Chondrocyte (in vitro differentiated cells): Measurements from ENCODE around the gene RPTOR. TPM values are rescaled to one million over a fixed set of nuclear protein-coding genes. Genes with fewer than 3 reads are reported as not detected.

Experiments used
- DNase-seq: peaks from one replicate; pipeline ENCODE4 v3.0.0; 2021; ENCODE audit warnings: mixed read lengths, low spot score
- H3K27ac Mint-ChIP-seq: one replicate; pipeline ENCODE4 v1.8.0; 2021; ENCODE audit warnings: mild to moderate bottlenecking, moderate library complexity, mixed read lengths; ENCODE audit not compliant: unreplicated experiment
- H3K27me3 Mint-ChIP-seq: 2 replicates; pipeline ENCODE4 v1.8.0; 2021; ENCODE audit warnings: low read depth, mixed read lengths
- H3K36me3 Mint-ChIP-seq: 2 replicates; pipeline ENCODE4 v1.8.0; 2021; ENCODE audit warnings: low read depth, mixed read lengths
- H3K4me1 Mint-ChIP-seq: 2 replicates; pipeline ENCODE4 v1.8.0; 2021; ENCODE audit warnings: low read depth, mild to moderate bottlenecking, mixed read lengths
- H3K4me3 Mint-ChIP-seq: one replicate; pipeline ENCODE4 v1.8.0; 2021; ENCODE audit warnings: mild to moderate bottlenecking, moderate library complexity, mixed read lengths; ENCODE audit not compliant: unreplicated experiment
- H3K9me3 Mint-ChIP-seq: 2 replicates; pipeline ENCODE4 v1.8.0; 2021; ENCODE audit warnings: low read depth, mixed read lengths
- total RNA-seq: library from RNA; stranded (reverse); gene quantifications from 3 replicates; pipeline ENCODE4 v1.2.1, GENCODE V29; 2021
- TF ChIP-seq, protein P1 (sequence below): fragments of 200-600 bp; sonication (generic); IDR thresholded peaks from 2 replicates; pipeline ENCODE4 v1.5.0; 2021; ENCODE audit warnings: antibody characterized with exemption, mild to moderate bottlenecking, moderate library complexity

Gene RPTOR
- total RNA-seq, 1 donor from 2014 or later = 30.9 TPM

DNA sequence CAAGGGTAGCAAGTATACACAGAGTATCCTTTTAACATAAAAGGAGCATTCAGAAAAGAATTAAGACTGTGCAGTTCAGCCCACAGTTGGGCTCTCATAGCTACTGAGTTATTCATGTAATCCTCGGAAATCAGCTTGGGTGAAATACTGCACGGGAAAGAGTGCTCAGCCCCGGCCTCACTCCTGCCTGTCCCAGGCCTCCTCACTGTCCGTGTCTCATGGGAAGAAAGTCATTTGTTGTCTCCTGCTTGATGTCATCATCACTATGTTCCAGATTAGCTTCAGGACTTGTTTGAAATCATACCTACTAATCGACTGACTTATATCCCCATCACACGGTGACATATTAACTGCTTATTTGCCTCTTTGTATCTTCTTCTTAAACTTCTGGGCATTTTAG lies 223.8 kb downstream of the RPTOR start:
- no peak for DNase-seq
- Mint-ChIP-seq H3K27ac (no peak overlapping the region), H3K9me3 (no peaks in the 10 kb centered on the region)

DNA sequence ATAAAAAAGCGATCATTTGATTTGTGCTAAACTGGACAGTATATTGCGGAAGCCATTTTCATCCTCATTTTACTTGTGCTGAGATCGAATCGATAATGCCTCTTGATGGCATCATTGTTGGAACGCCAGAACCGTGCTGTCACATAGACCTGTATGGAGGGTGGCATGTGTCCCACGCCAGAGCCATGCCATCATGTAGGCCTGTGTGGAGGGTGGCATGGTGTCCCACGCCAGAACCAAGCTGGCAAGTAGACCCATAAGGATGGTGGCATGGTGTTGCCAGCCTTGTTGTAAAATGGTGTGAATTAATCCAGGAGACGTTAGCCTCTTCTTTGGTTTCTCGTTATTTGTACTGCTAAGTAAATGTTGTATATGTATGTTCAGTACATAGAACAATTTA lies 224.3 kb downstream of the RPTOR start:
- Mint-ChIP-seq H3K36me3 (peaks cover 10% of the 10 kb centered on the region), H3K27ac (no peak overlapping the region), H3K27me3 (no peaks in the 10 kb centered on the region), H3K4me1 (peaks cover 17% of the 10 kb centered on the region), H3K4me3 (no peak overlapping the region), H3K9me3 (no peaks in the 10 kb centered on the region)
- TF ChIP-seq, protein P1, sequence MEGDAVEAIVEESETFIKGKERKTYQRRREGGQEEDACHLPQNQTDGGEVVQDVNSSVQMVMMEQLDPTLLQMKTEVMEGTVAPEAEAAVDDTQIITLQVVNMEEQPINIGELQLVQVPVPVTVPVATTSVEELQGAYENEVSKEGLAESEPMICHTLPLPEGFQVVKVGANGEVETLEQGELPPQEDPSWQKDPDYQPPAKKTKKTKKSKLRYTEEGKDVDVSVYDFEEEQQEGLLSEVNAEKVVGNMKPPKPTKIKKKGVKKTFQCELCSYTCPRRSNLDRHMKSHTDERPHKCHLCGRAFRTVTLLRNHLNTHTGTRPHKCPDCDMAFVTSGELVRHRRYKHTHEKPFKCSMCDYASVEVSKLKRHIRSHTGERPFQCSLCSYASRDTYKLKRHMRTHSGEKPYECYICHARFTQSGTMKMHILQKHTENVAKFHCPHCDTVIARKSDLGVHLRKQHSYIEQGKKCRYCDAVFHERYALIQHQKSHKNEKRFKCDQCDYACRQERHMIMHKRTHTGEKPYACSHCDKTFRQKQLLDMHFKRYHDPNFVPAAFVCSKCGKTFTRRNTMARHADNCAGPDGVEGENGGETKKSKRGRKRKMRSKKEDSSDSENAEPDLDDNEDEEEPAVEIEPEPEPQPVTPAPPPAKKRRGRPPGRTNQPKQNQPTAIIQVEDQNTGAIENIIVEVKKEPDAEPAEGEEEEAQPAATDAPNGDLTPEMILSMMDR = no peak
- DNase-seq = no peak

More for the DNA sequence above, 223.8 kb downstream of the RPTOR start:
- Mint-ChIP-seq H3K36me3 (peaks cover 10% of the 10 kb centered on the region), H3K4me3 (no peak overlapping the region), H3K27me3 (no peaks in the 10 kb centered on the region), H3K4me1 (peaks cover 13% of the 10 kb centered on the region)
- TF ChIP-seq, protein P1 = no peak

DNA sequence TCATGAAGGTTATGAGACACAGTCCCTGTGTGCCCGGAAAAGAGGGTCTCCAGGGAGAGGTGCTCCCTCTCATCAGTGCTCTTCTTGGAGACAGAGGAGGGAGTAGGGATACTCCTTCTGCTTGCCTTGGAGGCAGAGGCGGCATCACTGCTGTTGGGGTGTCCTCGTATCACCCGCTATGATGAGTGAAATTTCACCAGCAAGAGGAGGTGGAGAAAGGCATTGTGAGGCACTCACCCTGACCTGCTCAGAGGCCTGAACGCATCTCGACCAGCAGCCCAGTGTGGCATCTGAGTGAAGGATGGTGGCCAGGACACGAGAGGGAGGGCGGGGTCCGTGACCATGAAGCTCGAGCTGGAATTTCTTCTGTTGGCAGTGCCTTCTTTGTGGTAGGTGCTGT lies 224.9 kb downstream of the RPTOR start:
- H3K4me3 Mint-ChIP-seq = no peak overlapping the region
- no peaks in the 10 kb centered on the region for H3K9me3 Mint-ChIP-seq
- no peak overlapping the region for H3K27ac Mint-ChIP-seq
- DNase-seq = no peak
- TF ChIP-seq, protein P1 = no peak
- H3K4me1 Mint-ChIP-seq = peaks cover 23% of the 10 kb centered on the region
- no peaks in the 10 kb centered on the region for H3K27me3 Mint-ChIP-seq
- peaks cover 10% of the 10 kb centered on the region for H3K36me3 Mint-ChIP-seq

DNA sequence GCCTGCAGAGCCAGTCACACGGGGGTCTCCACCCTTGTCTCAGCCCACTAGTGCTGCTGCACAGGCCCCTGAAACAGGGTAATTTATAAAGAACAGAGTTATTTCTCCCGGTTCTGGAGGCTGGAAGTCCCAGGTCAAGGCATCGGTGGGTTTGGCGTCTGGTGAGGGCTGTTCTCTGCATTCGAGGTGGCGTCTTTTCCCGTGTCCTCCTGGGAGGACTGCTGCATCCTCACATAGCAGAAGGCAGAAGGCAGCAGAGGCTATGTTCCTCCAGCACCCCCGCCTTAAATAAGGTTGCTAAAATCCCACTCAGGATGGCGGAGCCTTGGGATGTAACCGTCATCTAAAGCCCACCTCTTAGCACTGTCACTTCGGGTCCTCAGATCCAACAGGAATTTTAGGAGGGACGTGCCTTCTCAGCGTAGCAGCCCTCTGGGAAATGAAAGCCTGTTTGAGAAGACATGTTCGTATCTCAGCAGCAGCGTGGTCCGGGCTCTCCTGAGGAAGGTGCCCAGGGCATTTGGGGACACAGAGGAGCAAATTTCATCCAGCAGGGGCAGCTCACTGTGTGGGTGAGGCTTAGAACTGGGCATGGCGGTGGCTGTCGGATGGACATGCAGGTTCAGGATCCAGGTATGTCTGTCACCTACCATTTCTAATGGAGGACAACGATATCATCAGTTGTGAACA lies 225.4 kb downstream of the RPTOR start:
- H3K4me1 Mint-ChIP-seq = peaks cover 26% of the 10 kb centered on the region
- H3K36me3 Mint-ChIP-seq = peaks cover 10% of the 10 kb centered on the region
- H3K9me3 Mint-ChIP-seq = no peaks in the 10 kb centered on the region
- no peak overlapping the region for H3K27ac Mint-ChIP-seq
- H3K27me3 Mint-ChIP-seq = no peaks in the 10 kb centered on the region
- no peak overlapping the region for H3K4me3 Mint-ChIP-seq
- TF ChIP-seq, protein P1 = no peak
- no peak for DNase-seq

DNA sequence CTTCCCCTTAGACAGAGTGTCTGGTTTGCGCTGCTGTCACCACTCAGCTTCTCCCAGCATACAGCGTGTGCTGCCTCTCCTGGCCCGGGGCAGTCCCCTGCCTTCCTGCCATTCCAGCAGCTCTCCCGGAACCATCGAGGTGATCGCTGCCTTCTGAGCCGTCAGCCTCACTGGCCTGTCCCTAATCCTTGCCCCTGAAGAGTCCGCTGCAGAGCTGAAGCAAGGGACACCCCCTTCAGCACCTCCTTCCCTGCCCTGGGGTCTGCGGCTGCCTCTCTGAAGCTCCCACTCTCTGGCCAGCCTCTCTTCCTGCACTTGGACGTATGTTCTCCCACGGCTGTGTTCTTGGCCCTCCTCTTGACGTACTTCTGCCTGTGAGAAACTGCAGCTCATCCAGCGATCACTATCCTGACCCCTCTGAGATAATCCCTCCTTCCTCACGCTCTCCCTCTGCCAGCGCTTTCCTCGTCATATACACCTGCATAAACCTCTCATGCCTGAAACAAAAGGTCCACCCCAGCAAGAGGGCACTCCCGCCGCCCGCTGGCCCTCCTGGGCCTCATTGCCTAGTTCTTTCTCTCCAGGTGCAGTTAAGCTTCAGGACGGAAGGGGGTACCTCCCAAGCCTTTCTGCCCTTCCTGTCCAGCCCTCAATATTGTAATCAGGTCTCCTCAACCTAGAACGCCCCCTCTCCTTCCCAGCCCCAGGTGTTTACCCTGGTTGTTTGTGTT lies 226.4 kb downstream of the RPTOR start:
- Mint-ChIP-seq H3K36me3 (peaks cover 8% of the 10 kb centered on the region), H3K27ac (no peak overlapping the region), H3K4me3 (no peak overlapping the region), H3K27me3 (no peaks in the 10 kb centered on the region), H3K4me1 (peaks cover 23% of the 10 kb centered on the region), H3K9me3 (no peaks in the 10 kb centered on the region)
- TF ChIP-seq, protein P1 = no peak
- DNase-seq = no peak
